DMS79 treated with DMSO at 0.1 percent for 48 hours (cell line): ENCODE measurements around the gene DLGAP3.

Experiments used
- DNase-seq: peaks from one replicate; lab custom pipeline; 2025; lab: John Stamatoyannopoulos, UW

The DLGAP3 gene

GRCh38 chr1:34900775-34901502, 28.5 kb downstream of the DLGAP3 start:
- DNase-seq: no peak

GRCh38 chr1:34899906-34900305, 29.5 kb downstream of the DLGAP3 start:
- DNase-seq: no peak

DNA sequence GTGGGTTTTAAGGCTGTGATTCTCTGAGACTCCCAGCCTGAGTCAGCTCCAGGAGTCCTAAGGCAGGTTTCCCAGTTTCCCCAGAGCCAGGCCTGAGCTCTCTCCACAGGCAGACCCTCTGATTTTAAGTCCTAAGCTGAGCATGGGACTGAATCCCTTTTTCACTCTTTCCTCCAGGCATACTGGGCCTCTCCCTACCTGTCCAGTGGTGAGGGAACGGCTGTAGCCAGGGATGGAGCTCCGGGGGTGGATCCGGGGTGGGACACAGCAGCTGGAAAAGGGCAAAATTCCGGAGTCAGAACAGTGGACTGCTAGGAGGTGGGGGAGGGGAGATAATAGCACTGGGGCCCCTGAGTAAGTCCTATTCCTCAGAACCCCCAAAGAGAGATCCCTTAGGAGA, 30.0 kb downstream of the DLGAP3 start:
- DNase-seq: no peak

- DNase-seq: peak; percentile 55
These were observed 31.1 kb downstream of the DLGAP3 start for GRCh38 chr1:34898330-34898761.

DNA sequence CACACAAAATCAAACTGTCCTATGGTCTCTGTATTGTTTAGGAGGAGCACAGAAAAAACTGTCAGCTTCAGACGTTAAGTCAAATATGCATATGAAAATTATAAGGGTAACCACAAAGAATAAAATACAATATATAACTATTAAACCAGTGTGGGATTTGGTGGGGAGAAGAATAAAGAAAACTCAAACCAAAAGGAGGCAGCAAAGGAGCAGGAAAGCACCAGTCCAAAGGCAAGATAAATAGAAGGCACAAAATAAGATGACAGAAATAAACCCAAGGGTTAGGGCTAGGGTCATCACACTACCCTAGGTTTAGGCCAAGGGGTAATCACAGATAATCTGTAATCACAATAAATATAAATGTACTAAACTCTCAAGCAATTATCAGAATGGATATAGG, 32.8 kb downstream of the DLGAP3 start:
- DNase-seq: no peak

- no peak for DNase-seq
These were observed 39.7 kb downstream of the DLGAP3 start for GRCh38 chr1:34889705-34890104.

GRCh38 chr1:34887593-34887992, 41.9 kb downstream of the DLGAP3 start:
- DNase-seq: no peak

DNA sequence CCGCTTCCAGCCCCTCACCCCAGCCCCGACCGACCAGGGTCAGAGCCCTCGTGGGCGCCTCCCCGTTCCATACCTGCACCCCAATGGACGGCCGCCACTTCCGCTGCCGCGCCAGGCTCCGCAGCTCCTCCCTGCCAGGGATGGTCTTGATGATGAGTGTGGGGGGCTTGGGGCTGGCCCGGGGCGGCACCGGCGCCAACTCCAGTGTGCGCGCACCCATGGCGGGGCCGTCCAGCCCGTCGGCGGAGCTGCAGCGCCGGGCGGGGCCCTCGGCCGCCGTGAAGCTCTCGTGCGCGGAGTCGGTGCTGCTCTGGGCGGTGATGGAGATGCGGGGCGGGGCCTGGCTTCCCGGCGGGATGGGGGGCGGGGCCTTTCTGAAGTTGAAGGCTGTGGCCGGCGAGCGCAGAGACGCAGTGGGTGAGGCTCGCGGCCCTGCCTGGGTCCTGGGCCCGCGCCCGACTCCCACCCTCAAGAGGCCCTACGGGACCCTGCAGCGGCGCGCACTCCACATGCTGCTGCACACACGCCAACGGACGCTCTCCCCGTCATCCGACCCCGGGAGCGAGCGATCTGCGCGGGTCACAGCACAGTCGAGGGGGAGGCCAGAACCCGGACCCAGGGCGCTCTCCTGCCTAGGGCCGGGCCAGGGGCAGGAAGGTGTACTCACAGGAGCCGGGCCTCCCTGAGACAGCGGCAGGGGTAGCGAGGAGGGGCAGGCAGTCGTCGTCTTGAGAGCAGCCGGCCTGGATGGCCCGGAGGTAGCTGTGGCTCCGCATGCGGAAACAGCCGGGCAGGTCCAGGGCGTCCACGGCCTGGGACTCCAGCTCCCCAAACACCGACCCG, 43.8 kb downstream of the DLGAP3 start:
- peak; percentile 52 for DNase-seq

GRCh38 chr1:34884961-34885360, 44.5 kb downstream of the DLGAP3 start:
- DNase-seq: peak; percentile 49

DNA sequence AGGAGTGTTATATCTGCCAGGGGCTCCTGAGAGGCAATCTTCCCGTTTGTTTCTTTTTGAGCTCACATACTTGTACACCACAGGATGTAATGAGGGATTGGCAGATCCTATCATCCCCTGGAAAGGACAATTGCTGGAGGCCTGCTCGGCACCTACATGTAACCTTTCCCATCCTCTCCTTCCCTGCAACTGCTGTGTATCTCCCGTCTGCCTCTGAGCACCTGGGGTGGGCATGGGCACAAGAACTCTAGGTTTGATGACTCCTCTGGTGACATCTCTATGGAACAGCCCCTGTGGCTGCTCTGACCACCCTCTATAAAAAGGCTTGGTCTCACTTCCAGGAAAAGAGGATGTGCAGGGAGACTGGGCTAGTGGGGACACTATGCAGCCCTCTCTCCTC, 44.9 kb downstream of the DLGAP3 start:
- no peak for DNase-seq

- DNase-seq: no peak
These were observed 50.2 kb downstream of the DLGAP3 start for GRCh38 chr1:34879230-34879629.

GRCh38 chr1:34876406-34876805, 53.0 kb downstream of the DLGAP3 start:
- DNase-seq: no peak

GRCh38 chr1:34874296-34874952, 55.0 kb downstream of the DLGAP3 start:
- DNase-seq: no peak

DNA sequence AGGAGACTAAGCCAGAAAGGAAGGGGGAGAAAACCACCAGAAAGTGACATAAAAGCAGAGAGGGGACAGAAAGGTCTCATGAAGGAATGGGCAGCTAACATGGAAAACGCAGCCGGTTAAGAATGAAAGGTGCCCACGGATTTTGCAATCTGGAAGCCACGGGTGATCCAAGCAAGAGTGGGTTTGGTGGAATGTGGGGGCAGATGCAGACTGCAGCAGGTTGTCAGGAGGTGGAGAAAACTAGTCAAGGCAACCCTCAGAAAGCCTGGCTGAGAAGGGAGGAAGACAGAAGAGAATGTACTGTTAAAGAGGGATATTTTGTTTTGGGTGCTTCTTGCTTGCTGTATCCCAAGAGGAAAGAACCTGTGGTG, 57.3 kb downstream of the DLGAP3 start:
- no peak for DNase-seq

- no peak for DNase-seq
These were observed 57.9 kb downstream of the DLGAP3 start for GRCh38 chr1:34871443-34872132.

DNA sequence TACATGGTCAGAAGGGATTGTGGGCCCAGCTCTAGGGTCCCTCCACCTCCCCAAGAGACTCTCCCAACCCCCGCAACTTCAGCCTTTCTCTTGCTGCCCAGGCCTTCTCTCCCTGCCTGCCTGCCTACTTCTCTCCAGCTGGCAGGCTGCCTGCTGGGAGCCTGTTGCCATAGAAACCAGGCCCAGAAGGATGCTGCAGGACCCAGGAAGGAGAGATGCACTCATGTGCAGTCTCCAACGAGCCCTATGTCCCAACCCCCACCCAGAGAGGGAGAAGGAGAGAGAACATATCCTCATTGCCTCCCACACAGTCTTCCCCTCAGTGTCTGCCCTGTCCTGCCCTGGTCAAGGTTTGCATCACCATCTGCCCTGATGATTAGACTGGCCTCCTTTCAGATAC, 59.1 kb downstream of the DLGAP3 start:
- DNase-seq: no peak

DNA sequence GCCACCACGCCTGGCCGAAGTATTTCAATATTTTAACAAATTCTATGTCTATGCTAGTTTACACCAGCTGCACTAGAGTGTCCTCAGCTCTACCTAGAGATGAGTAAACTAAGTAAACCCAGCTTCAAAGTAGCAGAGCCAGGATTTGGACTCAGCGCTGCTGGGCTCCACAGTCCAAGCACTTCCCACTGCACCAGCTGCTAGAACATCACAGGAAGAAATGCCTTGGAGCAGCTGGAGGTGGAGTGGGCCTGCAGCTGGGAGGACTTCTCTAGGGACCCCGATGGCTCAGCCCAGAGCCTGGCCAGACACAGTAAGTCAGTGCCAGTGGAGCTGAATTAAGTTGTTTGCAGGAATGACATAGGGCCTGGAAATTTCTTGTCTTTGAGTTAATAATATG, 59.7 kb downstream of the DLGAP3 start:
- no peak for DNase-seq

- DNase-seq: no peak
These were observed 61.0 kb downstream of the DLGAP3 start for GRCh38 chr1:34868230-34869049.

DNA sequence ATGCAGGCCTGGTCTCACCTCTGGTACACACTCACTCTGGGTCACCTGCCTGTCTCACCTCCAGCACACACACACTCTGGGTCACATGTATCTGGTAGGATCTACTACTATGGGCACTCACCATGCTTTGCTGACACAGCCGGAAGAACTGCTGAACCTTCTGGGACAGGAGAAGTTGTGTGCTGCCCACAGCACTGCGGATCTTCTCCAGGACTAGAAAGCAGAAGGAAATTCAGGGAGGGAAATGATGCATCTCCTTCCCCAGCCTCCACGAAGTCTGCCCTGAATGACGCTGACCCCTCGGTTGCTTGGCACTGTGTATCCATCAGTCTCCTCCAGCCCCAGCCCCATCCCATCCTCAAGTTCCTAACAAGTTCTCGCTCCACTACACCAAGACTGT, 62.0 kb downstream of the DLGAP3 start:
- DNase-seq: no peak

DNA sequence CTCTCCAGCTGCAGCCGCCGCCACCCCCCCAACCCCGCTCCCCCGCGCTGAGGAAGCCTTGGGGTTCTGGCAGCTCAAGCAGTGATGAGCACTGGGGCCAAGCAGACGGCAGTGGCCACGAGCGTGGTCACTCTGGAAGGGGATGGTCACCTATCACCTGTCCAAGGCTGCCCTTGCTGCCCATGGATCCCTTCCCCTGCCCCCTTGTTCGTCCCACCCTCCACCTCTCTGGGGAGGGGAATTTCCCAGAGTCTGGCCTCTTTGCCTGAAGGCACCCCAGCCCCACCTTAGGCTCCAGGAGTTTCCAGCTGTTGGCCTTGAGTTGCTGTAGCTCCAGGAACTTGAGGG, 62.7 kb downstream of the DLGAP3 start:
- DNase-seq: no peak

DNA sequence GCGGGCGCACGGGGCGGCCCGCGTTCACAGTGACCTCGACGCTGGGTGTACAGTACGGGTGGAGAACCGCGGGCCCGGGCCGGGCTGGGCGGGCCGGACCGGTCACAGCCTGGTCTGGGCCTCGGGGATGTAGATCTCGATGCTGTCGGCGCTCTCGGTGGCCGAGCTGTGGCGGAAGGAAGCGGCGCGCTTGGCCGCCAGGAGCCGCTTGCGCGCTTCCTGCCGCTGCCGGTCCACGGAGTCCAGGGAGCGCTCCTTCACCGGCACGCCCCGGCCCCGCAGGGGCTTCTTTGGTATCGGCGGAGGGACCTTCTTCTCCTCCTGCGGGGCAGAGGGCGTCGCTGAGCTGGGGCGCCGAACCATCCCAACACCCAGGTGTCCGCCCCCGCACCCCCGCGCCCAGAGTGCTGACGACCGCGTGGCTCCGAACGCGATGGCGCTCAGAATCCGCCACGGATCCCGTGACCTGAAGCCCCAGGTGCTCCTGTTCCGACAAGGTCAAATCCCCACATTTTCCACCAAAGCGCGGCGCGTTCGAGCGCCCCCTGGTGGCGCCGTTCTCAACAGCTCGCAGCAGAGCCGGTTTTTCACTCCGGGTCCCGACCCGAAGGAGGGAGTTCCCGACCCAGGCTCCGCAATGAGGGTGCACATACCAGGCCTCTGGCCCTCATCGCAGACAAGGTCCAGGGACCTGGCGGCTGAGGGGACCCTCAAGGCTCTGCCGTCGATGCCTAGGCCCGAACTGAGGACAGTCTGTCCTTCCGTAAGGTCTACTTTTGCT, 63.3 kb downstream of the DLGAP3 start:
- no peak for DNase-seq
